ENCODE results near the gene TTC9B.

The TTC9B gene

DNA sequence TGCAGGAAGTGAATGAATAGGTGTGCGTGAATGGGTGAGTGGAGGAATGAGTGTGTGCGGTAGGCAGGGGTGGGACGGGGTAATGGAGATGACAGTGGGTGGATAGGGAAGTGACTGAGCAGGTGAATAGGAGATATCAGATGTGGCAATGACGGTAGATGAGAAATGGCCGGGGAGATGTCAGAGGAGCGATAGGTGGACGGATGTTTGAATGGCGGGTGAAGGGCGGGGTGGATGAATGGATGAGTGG is 1.5 kb downstream of the TTC9B start:
- Histone ChIP-seq H3K36me3 (peaks cover 0 to 9% (median 0%) of the 10 kb centered on the region in 11 experiments; a peak in 3 of 22 replicates), H3K27me3 (peaks cover 35 to 56% (median 51%) of the 10 kb centered on the region in 11 experiments), H3K4me3 (no peak overlapping the region), H3K4me2 (no peak overlapping the region), H3K9ac (no peak overlapping the region), H3K4me1 (peaks cover 0 to 16% (median 2%) of the 10 kb centered on the region in 10 experiments; a peak in 9 of 20 replicates), H3K9me3 (replicated peaks in 1 of 11) (0 out of 22 replicates have a peak, but pooled peaks cover 0 to 4% (median 0%) of the 10 kb centered on the region in 11 experiments), H3K27ac (no peak overlapping the region), H4K20me1 (peaks cover 0 to 9% (median 0%) of the 10 kb centered on the region in 11 experiments; a peak in 3 of 22 replicates)
- TF ChIP-seq Cebpa-rat (IDR thresholded peaks at IDR 0.05): no peak

DNA sequence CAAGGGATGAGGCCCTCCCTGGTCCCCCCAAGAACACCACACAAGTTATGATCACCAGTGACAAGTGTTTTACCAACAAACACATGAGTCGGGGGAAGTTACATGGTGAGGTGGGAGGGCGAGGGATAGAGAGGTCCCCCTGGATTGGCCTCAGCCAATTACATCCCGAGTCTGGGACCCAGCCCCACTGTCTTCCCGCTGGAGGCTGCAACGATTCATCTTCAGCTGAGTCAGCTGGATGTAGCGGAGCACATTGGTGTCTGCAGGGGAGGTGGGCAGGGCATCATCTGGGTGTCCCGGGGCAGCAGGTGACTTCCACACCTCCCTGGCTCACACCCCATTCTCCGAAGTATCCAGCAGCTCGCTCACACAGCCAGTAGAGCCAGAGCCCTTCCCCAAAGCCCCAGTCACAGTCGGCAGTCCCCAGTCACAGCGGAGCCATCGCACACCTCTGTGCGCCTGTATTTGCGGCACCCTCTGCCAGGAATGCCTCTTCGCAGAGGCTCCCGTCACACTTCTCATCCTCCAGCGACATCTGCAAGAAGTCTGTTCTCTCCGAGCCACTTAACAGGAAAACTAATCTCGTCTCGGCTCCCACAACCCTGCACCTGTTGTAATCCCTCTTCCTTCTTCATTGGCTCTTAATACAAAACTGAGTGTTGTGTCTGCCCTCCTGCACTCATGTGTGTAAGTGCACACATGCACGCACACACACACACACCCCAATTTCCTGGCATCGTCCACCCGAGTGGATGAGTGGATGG is 2.0 kb downstream of the TTC9B start:
- H3K9ac ChIP-seq: no peak overlapping the region
- no peak overlapping the region for H3K27ac ChIP-seq

GRCh38 chr19:40214936-40215335 is 3.2 kb downstream of the TTC9B start:
- peaks cover 0 to 8% (median 2%) of the 10 kb centered on the region in 10 experiments; a peak in 9 of 20 replicates for H3K4me1 ChIP-seq
- no peak for TF ChIP-seq Cebpa-rat (IDR thresholded peaks at IDR 0.05)

More for the DNA sequence above, 2.0 kb downstream of the TTC9B start:
- 0 out of 22 replicates have a peak, but pooled peaks cover 0 to 4% (median 0%) of the 10 kb centered on the region in 11 experiments for H3K9me3 ChIP-seq (replicated peaks in 1 of 11)
- TF ChIP-seq Cebpa-rat (IDR thresholded peaks at IDR 0.05): no peak
- peaks cover 0 to 9% (median 0%) of the 10 kb centered on the region in 11 experiments; a peak in 3 of 22 replicates for H4K20me1 ChIP-seq
- H3K4me1 ChIP-seq: peaks cover 0 to 16% (median 2%) of the 10 kb centered on the region in 10 experiments; a peak in 9 of 20 replicates
- no peak overlapping the region for H3K4me2 ChIP-seq
- peaks cover 0 to 9% (median 0%) of the 10 kb centered on the region in 11 experiments; a peak in 3 of 22 replicates for H3K36me3 ChIP-seq
- peaks cover 35 to 56% (median 51%) of the 10 kb centered on the region in 11 experiments for H3K27me3 ChIP-seq
- no peak overlapping the region for H3K4me3 ChIP-seq

GRCh38 chr19:40213882-40214570 is 4.2 kb downstream of the TTC9B start:
- 0 out of 22 replicates have a peak, but pooled peaks cover 0 to 4% (median 0%) of the 10 kb centered on the region in 11 experiments for H3K9me3 ChIP-seq (replicated peaks in 1 of 11)
- peaks cover 0 to 24% (median 16%) of the 10 kb centered on the region in 11 experiments; a peak in 15 of 22 replicates for H3K36me3 ChIP-seq
- no peak overlapping the region for H3K9ac ChIP-seq
- H3K4me3 ChIP-seq: no peak overlapping the region
- peaks cover 0 to 4% (median 0%) of the 10 kb centered on the region in 10 experiments; a peak in 1 of 20 replicates for H3K4me1 ChIP-seq
- H3K4me2 ChIP-seq: no peak overlapping the region
- H3K27me3 ChIP-seq: peaks cover 30 to 35% (median 33%) of the 10 kb centered on the region in 11 experiments
- H3K27ac ChIP-seq: no peak overlapping the region
- TF ChIP-seq Cebpa-rat (IDR thresholded peaks at IDR 0.05): no peak
- H4K20me1 ChIP-seq: peaks cover 0 to 9% (median 0%) of the 10 kb centered on the region in 11 experiments; a peak in 3 of 22 replicates

More at GRCh38 chr19:40214936-40215335, 3.2 kb downstream of the TTC9B start:
- Histone ChIP-seq H3K9me3 (replicated peaks in 1 of 11) (0 out of 22 replicates have a peak, but pooled peaks cover 0 to 4% (median 0%) of the 10 kb centered on the region in 11 experiments), H4K20me1 (peaks cover 0 to 9% (median 0%) of the 10 kb centered on the region in 11 experiments; a peak in 3 of 22 replicates), H3K9ac (no peak overlapping the region), H3K4me3 (no peak overlapping the region), H3K27me3 (peaks cover 35 to 44% (median 42%) of the 10 kb centered on the region in 11 experiments), H3K27ac (no peak overlapping the region), H3K36me3 (peaks cover 0 to 15% (median 7%) of the 10 kb centered on the region in 11 experiments; a peak in 11 of 22 replicates), H3K4me2 (no peak overlapping the region)

GRCh38 chr19:40213251-40213829 is 4.8 kb downstream of the TTC9B start:
- Histone ChIP-seq H3K4me3 (no peak overlapping the region), H3K4me1 (peaks cover 0 to 4% (median 0%) of the 10 kb centered on the region in 10 experiments; a peak in 1 of 20 replicates), H3K9me3 (replicated peaks in 1 of 11) (0 out of 22 replicates have a peak, but pooled peaks cover 0 to 4% (median 0%) of the 10 kb centered on the region in 11 experiments), H3K27ac (no peak overlapping the region), H3K9ac (no peak overlapping the region), H3K27me3 (peaks cover 24 to 28% (median 26%) of the 10 kb centered on the region in 11 experiments), H3K36me3 (peaks cover 0 to 29% (median 20%) of the 10 kb centered on the region in 11 experiments; a peak in 17 of 22 replicates), H4K20me1 (peaks cover 0 to 9% (median 0%) of the 10 kb centered on the region in 11 experiments; a peak in 3 of 22 replicates), H3K4me2 (no peak overlapping the region)
- no peak for TF ChIP-seq Cebpa-rat (IDR thresholded peaks at IDR 0.05)

DNA sequence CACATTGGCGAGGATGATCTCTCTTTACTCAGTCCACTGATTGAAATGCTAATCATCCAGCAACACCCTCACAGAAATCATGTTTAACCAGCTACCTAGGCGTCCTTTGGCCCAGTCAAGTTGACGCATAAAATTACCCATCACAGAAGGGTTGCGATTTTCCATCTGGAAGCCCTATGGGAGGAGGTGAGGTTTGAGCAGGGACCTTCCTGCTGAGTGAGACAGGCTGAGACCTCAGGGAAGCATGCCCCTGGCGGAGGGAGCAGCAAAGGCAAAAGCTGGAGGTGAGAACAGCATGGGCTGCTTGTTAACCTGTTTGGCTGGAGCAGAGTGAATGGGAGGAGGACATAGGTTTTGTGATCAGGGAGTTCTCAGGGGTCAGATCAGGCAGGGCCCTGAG is 7.3 kb downstream of the TTC9B start:
- TF ChIP-seq Cebpa-rat (IDR thresholded peaks at IDR 0.05): no peak
- H3K36me3 ChIP-seq: peaks cover 2 to 37% (median 24%) of the 10 kb centered on the region in 11 experiments; a peak in 18 of 22 replicates
- H3K4me1 ChIP-seq: no peaks in the 10 kb centered on the region
- no peak overlapping the region for H3K9ac ChIP-seq
- H3K9me3 ChIP-seq (replicated peaks in 1 of 11): no peaks in the 10 kb centered on the region
- H3K27ac ChIP-seq: no peak overlapping the region
- peaks cover 0 to 4% (median 2%) of the 10 kb centered on the region in 11 experiments; a peak in 17 of 22 replicates for H3K27me3 ChIP-seq
- H3K4me3 ChIP-seq: no peak overlapping the region
- H3K4me2 ChIP-seq: no peak overlapping the region
- peaks cover 0 to under 1% (median 0%) of the 10 kb centered on the region in 11 experiments; a peak in 2 of 22 replicates for H4K20me1 ChIP-seq

- Histone ChIP-seq H4K20me1 (peaks cover 0 to 3% (median 0%) of the 10 kb centered on the region in 11 experiments; a peak in 1 of 22 replicates), H3K9me3 (replicated peaks in 1 of 11) (no peaks in the 10 kb centered on the region), H3K4me1 (no peaks in the 10 kb centered on the region), H3K4me3 (no peak overlapping the region), H3K27ac (no peak overlapping the region), H3K4me2 (no peak overlapping the region), H3K27me3 (no peaks in the 10 kb centered on the region), H3K36me3 (peaks cover 4 to 58% (median 40%) of the 10 kb centered on the region in 11 experiments; a peak in 19 of 22 replicates), H3K9ac (no peak overlapping the region)
- TF ChIP-seq Cebpa-rat (IDR thresholded peaks at IDR 0.05): no peak
Observed at GRCh38 chr19:40208602-40209001, 9.6 kb downstream of the TTC9B start.

- Histone ChIP-seq H3K4me2 (no peak overlapping the region), H3K9ac (no peak overlapping the region), H3K36me3 (peaks cover 4 to 66% (median 47%) of the 10 kb centered on the region in 11 experiments; a peak in 19 of 22 replicates), H4K20me1 (peaks cover 0 to 3% (median 0%) of the 10 kb centered on the region in 11 experiments; a peak in 1 of 22 replicates), H3K27me3 (no peaks in the 10 kb centered on the region), H3K27ac (no peak overlapping the region), H3K9me3 (replicated peaks in 1 of 11) (no peaks in the 10 kb centered on the region), H3K4me3 (no peak overlapping the region), H3K4me1 (no peaks in the 10 kb centered on the region)
- TF ChIP-seq Cebpa-rat (IDR thresholded peaks at IDR 0.05): no peak
Observed at GRCh38 chr19:40205760-40206159, 12.4 kb downstream of the TTC9B start.
